Mucosa of rectum (tissue), 2 donors: ENCODE measurements around the gene FRMD6.

Experiments used
- H3K27ac ChIP-seq, 2 donors: one replicate each; pipeline ENCODE4 v1.7.0; 2013; ENCODE audit warnings: inconsistent platforms in 2 of 2, low read depth in 2 of 2, low read length in 2 of 2
- H3K27me3 ChIP-seq, 2 donors: one replicate each; pipeline ENCODE4 v1.7.0; 2013; ENCODE audit warnings: low read length in 2 of 2; ENCODE audit not compliant: control insufficient read depth in 2 of 2, insufficient read depth in 2 of 2
- H3K36me3 ChIP-seq, 2 donors: one replicate each; pipeline ENCODE4 v1.7.0; 2013; ENCODE audit warnings: low read length in 2 of 2; ENCODE audit not compliant: control insufficient read depth in 2 of 2, insufficient read depth in 2 of 2
- H3K4me1 ChIP-seq, 2 donors: one replicate each; pipeline ENCODE4 v1.7.0; 2013; ENCODE audit warnings: low read length in 2 of 2, mild to moderate bottlenecking in 1 of 2; ENCODE audit not compliant: control insufficient read depth in 2 of 2, insufficient read depth in 2 of 2
- H3K4me3 ChIP-seq, 2 donors: one replicate each; pipeline ENCODE4 v1.7.0; 2013; ENCODE audit warnings: low read length in 2 of 2
- H3K9ac ChIP-seq, 2 donors: one replicate each; pipeline ENCODE4 v1.7.0; 2013; ENCODE audit warnings: low read length in 2 of 2, low read depth in 1 of 2, mild to moderate bottlenecking in 1 of 2
- H3K9me3 ChIP-seq, 2 donors: one replicate each; pipeline ENCODE4 v1.7.0; 2013; ENCODE audit warnings: low read length in 2 of 2; ENCODE audit not compliant: control insufficient read depth in 2 of 2
- donor health status: healthy.
- donor health status: Normal muscosa, but diverticular disease.

The FRMD6 gene

DNA sequence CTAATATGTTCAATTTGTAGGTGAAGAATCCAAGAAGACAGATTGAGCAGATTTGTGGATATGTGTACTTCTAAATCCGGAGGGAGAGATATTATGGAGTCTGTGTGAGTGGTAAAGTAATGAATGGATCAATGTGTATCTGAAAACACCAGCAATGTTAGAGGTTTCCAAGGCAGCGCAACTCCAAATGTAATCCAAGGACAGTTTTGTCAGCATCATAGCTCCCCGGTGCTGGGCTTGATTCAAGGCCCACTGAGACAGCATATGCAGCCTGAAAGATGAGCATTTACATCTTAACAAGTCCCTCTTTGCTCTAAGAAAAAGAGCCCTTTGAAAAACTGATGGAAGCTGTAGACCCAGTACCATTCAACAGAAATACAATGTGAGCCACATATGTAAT lies 38.3 kb upstream of the FRMD6 start:
- Histone ChIP-seq H3K27ac (no peak overlapping the region), H3K4me3 (no peak overlapping the region), H3K27me3 (no peaks in the 10 kb centered on the region), H3K4me1 (no peaks in the 10 kb centered on the region), H3K36me3 (no peaks in the 10 kb centered on the region), H3K9me3 (no peaks in the 10 kb centered on the region), H3K9ac (no peak overlapping the region)

DNA sequence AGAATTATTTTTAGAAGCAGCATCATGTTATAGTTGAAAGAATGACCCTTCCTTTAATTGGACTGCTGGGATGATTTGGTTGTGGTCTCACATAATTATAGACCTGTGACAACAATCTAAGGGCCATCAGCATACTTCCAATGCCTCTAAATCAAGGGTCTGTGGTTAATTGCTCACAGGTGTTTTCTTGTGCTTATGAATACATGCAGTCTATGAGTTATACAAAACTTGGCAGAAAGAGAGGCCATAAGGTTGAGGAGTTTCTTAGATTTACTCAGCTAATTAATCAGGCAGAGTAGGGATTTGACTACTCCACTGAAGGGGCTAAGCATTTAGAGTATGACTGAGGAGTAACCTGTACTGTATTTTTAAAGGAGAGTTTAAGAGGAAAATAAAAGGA lies 37.0 kb upstream of the FRMD6 start:
- Histone ChIP-seq H3K4me3 (no peak overlapping the region), H3K9me3 (no peaks in the 10 kb centered on the region), H3K9ac (no peak overlapping the region), H3K4me1 (no peaks in the 10 kb centered on the region), H3K27me3 (no peaks in the 10 kb centered on the region), H3K27ac (no peak overlapping the region), H3K36me3 (no peaks in the 10 kb centered on the region)

DNA sequence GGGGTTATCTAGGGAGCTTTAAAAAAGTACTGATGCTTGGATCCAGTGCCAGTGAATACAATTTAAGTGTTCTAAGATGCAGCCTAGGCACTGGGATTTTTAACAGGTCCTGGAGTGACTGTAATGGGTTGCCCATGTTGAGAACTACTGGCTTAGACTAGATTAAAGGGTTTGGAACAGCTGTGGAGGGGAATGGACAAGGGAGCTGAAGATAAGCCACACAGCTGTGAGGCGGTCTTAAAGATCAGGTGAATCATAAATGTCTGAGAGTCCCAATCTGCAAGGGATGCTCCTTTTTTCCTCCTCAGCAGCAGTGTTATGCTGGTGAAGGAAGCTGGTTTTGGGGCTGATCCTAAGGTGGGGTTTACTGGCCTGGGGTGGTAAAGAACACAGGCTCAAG lies 35.5 kb upstream of the FRMD6 start:
- Histone ChIP-seq H3K27me3 (no peaks in the 10 kb centered on the region), H3K9ac (no peak overlapping the region), H3K27ac (no peak overlapping the region), H3K4me1 (no peaks in the 10 kb centered on the region), H3K4me3 (no peak overlapping the region), H3K9me3 (no peaks in the 10 kb centered on the region), H3K36me3 (no peaks in the 10 kb centered on the region)

DNA sequence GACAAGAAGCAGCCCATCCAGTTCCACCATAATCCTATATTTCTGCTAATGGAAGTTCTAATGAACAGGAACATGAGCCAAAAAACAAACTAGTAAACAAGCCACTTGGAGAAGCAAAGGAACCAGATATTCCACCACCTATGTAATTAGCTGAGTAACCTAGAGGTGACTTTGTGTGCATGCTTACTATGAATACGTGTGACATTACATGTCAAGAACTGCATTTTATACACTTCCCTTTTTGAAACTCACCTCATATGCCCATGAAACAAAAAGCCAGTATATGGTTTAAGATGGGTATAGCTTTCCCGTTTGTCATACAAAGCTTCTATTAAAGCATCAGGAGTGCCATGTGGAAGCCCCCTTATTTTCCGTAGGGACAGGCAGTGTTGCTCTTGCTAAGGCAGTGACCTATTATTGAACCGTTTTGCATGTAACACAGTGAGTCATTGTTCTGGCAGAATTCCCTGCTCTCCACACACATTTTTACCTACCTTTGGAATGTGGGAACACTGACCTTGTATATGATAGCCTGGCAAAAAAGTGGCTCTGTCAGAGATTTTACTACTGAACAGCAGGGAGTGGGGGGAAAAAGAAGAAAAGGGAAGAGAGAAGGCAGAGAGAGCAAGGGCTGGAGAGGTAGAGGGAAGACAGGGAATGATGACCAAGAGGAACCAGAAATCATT lies 34.8 kb upstream of the FRMD6 start:
- H3K27ac ChIP-seq = no peak overlapping the region
- H3K36me3 ChIP-seq = no peaks in the 10 kb centered on the region
- no peaks in the 10 kb centered on the region for H3K9me3 ChIP-seq
- H3K9ac ChIP-seq = no peak overlapping the region
- no peaks in the 10 kb centered on the region for H3K27me3 ChIP-seq
- H3K4me3 ChIP-seq = no peak overlapping the region
- H3K4me1 ChIP-seq = no peaks in the 10 kb centered on the region

DNA sequence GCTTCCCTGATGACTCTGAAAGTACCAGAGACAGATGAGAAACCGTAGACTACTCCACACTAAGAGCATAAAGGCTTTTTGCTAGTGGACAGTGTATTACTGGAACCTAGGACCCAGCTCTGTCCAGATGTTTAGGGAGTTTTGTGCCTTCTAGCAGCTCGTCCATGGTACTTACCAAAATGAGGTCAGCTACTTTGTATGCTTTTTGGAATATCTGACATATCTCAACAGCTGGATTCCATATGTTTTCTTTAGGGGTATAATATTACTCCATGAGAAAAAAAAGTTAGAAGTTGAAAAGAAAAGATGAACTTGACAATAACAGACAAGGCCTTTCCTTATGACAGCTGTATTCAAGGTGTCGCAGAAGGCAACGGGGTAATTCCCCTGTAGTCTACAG lies 32.1 kb upstream of the FRMD6 start:
- no peak overlapping the region for H3K4me3 ChIP-seq
- no peaks in the 10 kb centered on the region for H3K27me3 ChIP-seq
- no peak overlapping the region for H3K27ac ChIP-seq
- no peak overlapping the region for H3K9ac ChIP-seq
- H3K36me3 ChIP-seq = no peaks in the 10 kb centered on the region
- no peaks in the 10 kb centered on the region for H3K9me3 ChIP-seq
- H3K4me1 ChIP-seq = no peaks in the 10 kb centered on the region

DNA sequence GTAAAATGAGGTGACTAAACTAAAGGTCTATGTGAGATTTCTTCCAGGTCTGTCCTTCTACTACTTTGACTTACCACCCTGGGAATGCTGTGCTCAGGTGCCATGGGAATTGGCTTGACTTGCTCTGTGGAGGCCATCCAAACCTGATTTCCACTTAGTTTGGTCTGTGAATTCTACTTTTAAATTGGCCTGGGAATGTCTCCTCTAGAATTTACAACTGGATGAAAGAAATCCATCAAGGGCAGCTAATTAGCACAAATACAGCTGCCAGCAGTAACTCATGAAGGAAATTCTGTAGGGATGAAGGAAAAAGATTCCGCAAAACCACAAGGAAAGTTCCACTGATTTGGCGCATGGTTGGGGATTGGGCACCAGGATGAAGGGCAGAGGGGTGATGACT lies 31.7 kb upstream of the FRMD6 start:
- Histone ChIP-seq H3K4me3 (no peak overlapping the region), H3K4me1 (no peaks in the 10 kb centered on the region), H3K27ac (no peak overlapping the region), H3K9me3 (no peaks in the 10 kb centered on the region), H3K36me3 (no peaks in the 10 kb centered on the region), H3K9ac (no peak overlapping the region), H3K27me3 (no peaks in the 10 kb centered on the region)

DNA sequence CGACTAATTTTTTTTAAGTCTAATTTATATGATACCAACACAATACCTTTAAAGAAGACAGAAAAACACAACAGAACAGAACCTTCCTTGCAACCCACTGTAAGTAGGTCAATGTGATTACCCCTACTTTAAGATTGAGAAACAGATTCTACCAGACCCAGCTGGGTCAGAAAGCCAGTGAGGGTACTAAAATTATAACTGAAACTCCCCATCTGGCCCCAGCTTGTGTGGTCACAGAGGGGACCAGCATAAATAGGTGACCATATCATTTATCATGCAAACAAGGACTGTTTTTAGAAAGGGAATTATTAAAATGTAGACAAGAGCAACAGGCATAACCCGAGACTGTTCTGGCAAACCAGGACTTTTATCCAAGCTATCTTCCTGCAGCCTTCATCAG lies 30.1 kb upstream of the FRMD6 start:
- Histone ChIP-seq H3K4me3 (no peak overlapping the region), H3K36me3 (no peaks in the 10 kb centered on the region), H3K9me3 (no peaks in the 10 kb centered on the region), H3K9ac (no peak overlapping the region), H3K4me1 (no peaks in the 10 kb centered on the region), H3K27ac (no peak overlapping the region), H3K27me3 (no peaks in the 10 kb centered on the region)

DNA sequence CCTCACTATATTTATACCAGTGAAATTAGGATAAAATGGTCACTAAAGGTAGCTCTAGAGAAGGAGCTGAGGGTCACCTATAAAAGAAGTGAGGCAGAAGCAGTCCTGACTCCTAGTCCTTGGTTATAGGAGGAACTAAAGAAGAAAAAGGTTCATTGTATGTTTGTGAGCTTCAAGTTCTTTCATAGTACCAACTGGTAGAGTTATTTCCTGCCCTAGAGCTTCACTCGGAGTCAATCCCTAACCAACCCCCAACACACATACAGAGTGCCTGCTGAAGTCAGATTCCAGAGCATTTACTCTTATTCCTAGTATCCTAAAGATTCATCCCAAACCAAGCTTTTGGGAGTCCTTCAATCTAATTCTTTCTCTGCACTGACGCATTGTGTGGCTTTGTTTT lies 29.3 kb upstream of the FRMD6 start:
- no peaks in the 10 kb centered on the region for H3K4me1 ChIP-seq
- no peaks in the 10 kb centered on the region for H3K27me3 ChIP-seq
- H3K4me3 ChIP-seq = no peak overlapping the region
- H3K36me3 ChIP-seq = no peaks in the 10 kb centered on the region
- H3K9me3 ChIP-seq = no peaks in the 10 kb centered on the region
- no peak overlapping the region for H3K9ac ChIP-seq
- H3K27ac ChIP-seq = no peak overlapping the region

DNA sequence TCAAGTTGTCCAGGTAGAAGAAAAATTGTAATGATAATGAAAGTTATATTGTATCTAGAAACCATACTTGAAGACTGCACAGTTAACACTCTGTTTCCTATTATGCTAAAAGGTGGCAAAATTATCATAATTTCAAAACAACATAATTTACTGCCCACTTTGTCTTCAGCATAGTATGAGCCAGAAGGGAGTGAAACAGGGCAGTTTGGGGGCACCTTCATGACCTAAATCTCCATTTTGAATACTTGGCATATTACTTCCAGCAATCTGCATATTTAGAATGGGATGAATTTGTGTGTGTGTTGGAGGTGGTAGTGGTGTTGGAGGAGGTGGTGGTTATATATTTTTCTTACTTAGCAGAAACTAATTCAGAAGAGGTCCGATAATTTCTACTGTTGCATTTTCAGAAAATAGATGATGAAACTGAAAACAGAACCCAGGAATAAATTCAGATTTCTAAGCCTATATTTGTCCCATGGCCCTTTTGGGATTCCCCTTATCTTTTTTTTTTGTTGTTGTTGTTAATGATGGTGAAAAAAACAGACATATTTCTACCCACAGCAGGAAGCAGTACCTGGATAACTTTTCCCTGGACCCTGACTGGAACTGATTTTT lies 26.6 kb upstream of the FRMD6 start:
- Histone ChIP-seq H3K36me3 (no peaks in the 10 kb centered on the region), H3K4me3 (no peak overlapping the region), H3K9ac (no peak overlapping the region), H3K4me1 (no peaks in the 10 kb centered on the region), H3K27ac (no peak overlapping the region), H3K27me3 (no peaks in the 10 kb centered on the region), H3K9me3 (no peaks in the 10 kb centered on the region)

DNA sequence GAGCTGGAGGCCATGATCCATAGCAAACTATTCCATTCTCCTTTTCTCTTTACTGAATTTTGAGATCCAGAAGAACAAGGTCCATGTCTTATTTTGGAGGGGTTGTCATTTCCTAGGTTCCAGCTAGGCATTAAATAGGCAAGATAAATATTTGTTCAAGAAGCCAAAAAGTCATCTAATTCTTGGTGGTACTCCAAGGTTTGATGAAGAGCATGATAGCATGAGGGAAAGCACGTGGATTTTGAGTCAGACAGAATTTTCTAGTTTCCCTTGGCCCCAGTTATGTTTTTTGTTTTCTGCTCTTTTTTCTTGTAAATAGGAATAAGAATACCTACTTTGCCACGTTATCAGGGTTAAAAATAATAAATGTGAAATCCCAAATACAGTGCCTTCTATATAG lies 25.5 kb upstream of the FRMD6 start:
- Histone ChIP-seq H3K9me3 (no peaks in the 10 kb centered on the region), H3K9ac (no peak overlapping the region), H3K4me1 (no peaks in the 10 kb centered on the region), H3K27me3 (no peaks in the 10 kb centered on the region), H3K4me3 (no peak overlapping the region), H3K27ac (no peak overlapping the region), H3K36me3 (no peaks in the 10 kb centered on the region)
